Measurements from ENCODE around the gene PPP3CB.

Gene PPP3CB

GRCh38 chr10:73493781-73494180, 2.0 kb downstream of the PPP3CB start:
- Histone ChIP-seq H3K4me3 (ENCODE audit: severe bottlenecking) (no peak overlapping the region), H3K36me3 (ENCODE audit: low read depth) (peaks cover 4% of the 10 kb centered on the region; the same call in 1 of the 2 replicates), H3K27ac (ENCODE audit: poor library complexity, severe bottlenecking) (peak overlapping the region; percentile 83), H3K4me1 (ENCODE audit: insufficient read depth, poor library complexity, severe bottlenecking) (peaks cover 21% of the 10 kb centered on the region), H3K9me3 (ENCODE audit: severe bottlenecking) (no peaks in the 10 kb centered on the region), H3K27me3 (ENCODE audit: insufficient read depth, poor library complexity, severe bottlenecking) (no peaks in the 10 kb centered on the region)
- no peak for DNase-seq (ENCODE audit: low spot score)
- no peak for TF ChIP-seq CTCF (IDR thresholded peaks at IDR 0.05; ENCODE audit: poor library complexity, severe bottlenecking)
- peak; percentile 27 for ATAC-seq (ENCODE audit: low read depth)

- ATAC-seq (ENCODE audit: low read depth): no peak
- Histone ChIP-seq H3K4me1 (ENCODE audit: insufficient read depth, poor library complexity, severe bottlenecking) (no peaks in the 10 kb centered on the region), H3K27ac (ENCODE audit: poor library complexity, severe bottlenecking) (no peak overlapping the region), H3K4me3 (ENCODE audit: severe bottlenecking) (no peak overlapping the region), H3K9me3 (ENCODE audit: severe bottlenecking) (no peaks in the 10 kb centered on the region), H3K36me3 (ENCODE audit: low read depth) (peaks cover 18% of the 10 kb centered on the region; the same call in 1 of the 2 replicates), H3K27me3 (ENCODE audit: insufficient read depth, poor library complexity, severe bottlenecking) (no peaks in the 10 kb centered on the region)
- no peak for DNase-seq (ENCODE audit: low spot score)
- TF ChIP-seq CTCF (IDR thresholded peaks at IDR 0.05; ENCODE audit: poor library complexity, severe bottlenecking): no peak
Measured at GRCh38 chr10:73486601-73487000, 9.2 kb downstream of the PPP3CB start.

DNA sequence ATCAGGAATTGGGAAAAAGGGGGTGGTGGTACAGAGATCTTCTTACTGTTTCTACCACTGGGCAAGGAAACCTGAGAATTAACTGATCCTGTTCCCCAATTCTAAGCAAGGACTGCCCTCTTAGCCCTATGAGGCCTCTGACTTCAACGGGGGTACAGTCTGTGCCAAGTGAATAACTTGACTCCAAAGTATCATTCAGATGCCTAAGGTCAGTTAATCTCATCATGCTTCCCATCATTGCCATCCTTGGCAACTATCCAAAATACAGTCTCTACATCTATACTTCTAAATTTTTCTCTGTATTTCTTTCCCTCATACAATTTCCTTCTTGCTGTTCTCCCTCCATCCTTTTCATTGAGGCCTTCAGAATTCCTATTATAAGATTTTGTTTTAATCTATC, 10.5 kb downstream of the PPP3CB start:
- peaks cover 16% of the 10 kb centered on the region; the same call in 1 of the 2 replicates for H3K36me3 ChIP-seq (ENCODE audit: low read depth)
- ATAC-seq (ENCODE audit: low read depth): no peak
- H3K4me1 ChIP-seq (ENCODE audit: insufficient read depth, poor library complexity, severe bottlenecking): peaks cover 5% of the 10 kb centered on the region

DNA sequence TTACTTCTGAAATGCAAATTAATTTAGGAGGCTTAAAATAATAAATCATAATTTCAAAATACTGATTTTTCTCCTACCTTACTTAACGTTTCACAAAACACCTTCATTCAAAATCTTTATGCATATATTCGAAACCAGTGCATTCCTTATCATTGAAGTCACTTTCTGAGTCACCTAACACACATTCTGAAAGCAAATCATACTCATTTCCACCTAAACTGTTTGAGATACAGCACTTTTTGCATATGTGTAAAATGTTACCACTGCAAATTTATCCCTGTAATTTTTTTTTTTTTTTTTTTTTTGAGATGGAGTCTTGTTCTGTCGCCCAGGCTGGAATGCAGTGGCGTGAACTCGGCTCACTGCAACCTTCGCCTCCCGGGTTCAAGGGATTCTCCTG, 15.7 kb downstream of the PPP3CB start:
- no peak for DNase-seq (ENCODE audit: low spot score)
- Histone ChIP-seq H3K9me3 (ENCODE audit: severe bottlenecking) (no peaks in the 10 kb centered on the region), H3K4me3 (ENCODE audit: severe bottlenecking) (no peak overlapping the region), H3K36me3 (ENCODE audit: low read depth) (peaks cover 55% of the 10 kb centered on the region), H3K4me1 (ENCODE audit: insufficient read depth, poor library complexity, severe bottlenecking) (peaks cover 9% of the 10 kb centered on the region), H3K27me3 (ENCODE audit: insufficient read depth, poor library complexity, severe bottlenecking) (no peaks in the 10 kb centered on the region), H3K27ac (ENCODE audit: poor library complexity, severe bottlenecking) (peak overlapping the region; percentile 52)
- TF ChIP-seq CTCF (IDR thresholded peaks at IDR 0.05; ENCODE audit: poor library complexity, severe bottlenecking): no peak
- peak; percentile 90 for ATAC-seq (ENCODE audit: low read depth)

More for the DNA sequence above, 10.5 kb downstream of the PPP3CB start:
- H3K27ac ChIP-seq (ENCODE audit: poor library complexity, severe bottlenecking): no peak overlapping the region
- TF ChIP-seq CTCF (IDR thresholded peaks at IDR 0.05; ENCODE audit: poor library complexity, severe bottlenecking): no peak
- no peaks in the 10 kb centered on the region for H3K27me3 ChIP-seq (ENCODE audit: insufficient read depth, poor library complexity, severe bottlenecking)
- no peak for DNase-seq (ENCODE audit: low spot score)
- H3K9me3 ChIP-seq (ENCODE audit: severe bottlenecking): no peaks in the 10 kb centered on the region
- H3K4me3 ChIP-seq (ENCODE audit: severe bottlenecking): no peak overlapping the region

DNA sequence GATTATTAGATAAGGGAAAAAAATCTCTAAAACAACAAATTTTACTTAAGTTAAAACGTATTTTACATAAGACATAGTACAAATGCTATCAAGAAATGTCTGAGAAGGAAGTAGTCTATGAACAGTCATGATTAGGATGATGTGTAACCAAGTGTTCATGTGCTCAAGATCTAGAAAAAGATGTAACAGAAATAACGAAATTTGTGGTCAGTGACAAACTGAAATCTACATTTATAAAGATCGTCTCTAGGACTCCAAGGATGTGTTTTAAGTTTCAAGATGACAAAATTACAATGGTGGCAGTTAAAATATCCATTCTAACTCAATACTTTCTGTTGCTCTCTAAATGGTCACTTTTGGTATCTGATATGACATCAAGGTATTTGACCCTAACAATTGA, 17.2 kb downstream of the PPP3CB start:
- DNase-seq (ENCODE audit: low spot score) (no peak), ATAC-seq (ENCODE audit: low read depth) (no peak)
- no peak for TF ChIP-seq CTCF (IDR thresholded peaks at IDR 0.05; ENCODE audit: poor library complexity, severe bottlenecking)
- Histone ChIP-seq H3K36me3 (ENCODE audit: low read depth) (peaks cover 70% of the 10 kb centered on the region), H3K27me3 (ENCODE audit: insufficient read depth, poor library complexity, severe bottlenecking) (no peaks in the 10 kb centered on the region), H3K9me3 (ENCODE audit: severe bottlenecking) (no peaks in the 10 kb centered on the region), H3K4me3 (ENCODE audit: severe bottlenecking) (no peak overlapping the region), H3K4me1 (ENCODE audit: insufficient read depth, poor library complexity, severe bottlenecking) (peaks cover 9% of the 10 kb centered on the region), H3K27ac (ENCODE audit: poor library complexity, severe bottlenecking) (no peak overlapping the region)

Measured in RWPE2 (cell line).